K562 (cell line): ENCODE data around the gene CEP72. TPM values are rescaled to one million over a fixed set of nuclear protein-coding genes. Genes with fewer than 3 reads are reported as not detected.

ENCODE experiments used
- BRCA1 ChIP-seq, 2 experiments: fragments of 450-650 bp in 1 of 2; sonication (generic) in 1 of 2; formaldehyde crosslinking in 1 of 2; IDR thresholded peaks; 2 replicates each; pipeline versions ENCODE4 v1.5.0 to v1.6.1; 2017 to 2020; ENCODE audit warnings: mild to moderate bottlenecking in 1 of 2, missing genetic modification reagents in 1 of 2
- CREM ChIP-seq: IDR thresholded peaks from 2 replicates; pipeline ENCODE4 v1.6.1; 2014; ENCODE audit warnings: antibody characterized with exemption, low read depth
- CXXC5 ChIP-seq: fragments of 250-450 bp; sonication (Bioruptor Pico); IDR thresholded peaks from 2 replicates; pipeline ENCODE4 v1.8.0; 2022; ENCODE audit warnings: inconsistent platforms, mild to moderate bottlenecking, moderate library complexity
- EP400 ChIP-seq: fragments of 450-650 bp; IDR thresholded peaks from 2 replicates; pipeline ENCODE4 v1.6.1; 2017; ENCODE audit warnings: antibody characterized with exemption, mild to moderate bottlenecking, moderate library complexity
- ESRRA ChIP-seq: fragments of 450-650 bp; IDR thresholded peaks from 2 replicates; pipeline ENCODE4 v1.6.1; 2014; ENCODE audit warnings: low read depth, mild to moderate bottlenecking, moderate library complexity, borderline replicate concordance
- FOXK2 ChIP-seq, 2 experiments: fragments of 450-650 bp; IDR thresholded peaks in 1 of 2; conservative IDR thresholded peaks in 1 of 2; 2 replicates each; pipeline ENCODE4 v1.6.1; 2016; ENCODE audit warnings: low read depth in 2 of 2, mild to moderate bottlenecking in 1 of 2
- HDAC2 ChIP-seq: fragments of 450-650 bp; IDR thresholded peaks from 2 replicates; pipeline ENCODE4 v1.6.1; 2016; ENCODE audit warnings: mild to moderate bottlenecking
- MBD2 ChIP-seq: sonication (generic); IDR thresholded peaks from 2 replicates; pipeline ENCODE4 v1.6.1; 2016; ENCODE audit warnings: low read depth, borderline replicate concordance
- MYC ChIP-seq, 2 experiments: fragments of 250-450 bp in 1 of 2; sonication (Bioruptor Pico) in 1 of 2; IDR thresholded peaks; 2 replicates each; pipeline versions ENCODE4 v1.5.1 to v1.6.1; 2012 to 2021; ENCODE audit warnings: low read depth in 2 of 2, borderline replicate concordance in 1 of 2, improper control_type of control experiment in 1 of 2, low read length in 1 of 2, mild to moderate bottlenecking in 1 of 2, moderate library complexity in 1 of 2
- NCOA6 ChIP-seq: fragments of 450-650 bp; IDR thresholded peaks from 2 replicates; pipeline ENCODE4 v1.6.1; 2017; ENCODE audit warnings: mild to moderate bottlenecking
- NCOR1 ChIP-seq: fragments of 450-650 bp; IDR thresholded peaks from 2 replicates; pipeline ENCODE4 v1.6.1; 2016; ENCODE audit warnings: mild to moderate bottlenecking, moderate library complexity
- PHF8 ChIP-seq: fragments of 200-600 bp; sonication (generic); IDR thresholded peaks from 2 replicates; pipeline ENCODE4 v1.6.1; 2012; ENCODE audit warnings: mixed run types, mild to moderate bottlenecking, inconsistent platforms, low read length, moderate library complexity, borderline replicate concordance
- POLR2A ChIP-seq: fragments of 450-650 bp; conservative IDR thresholded peaks from 2 replicates; pipeline ENCODE4 v1.6.1; 2016
- POLR2G ChIP-seq: fragments of 200-400 bp; formaldehyde crosslinking; IDR thresholded peaks from 2 replicates; pipeline ENCODE4 v1.6.1; 2017; ENCODE audit warnings: low read depth, mild to moderate bottlenecking, antibody characterized with exemption, low read length, moderate library complexity
- RBFOX2 ChIP-seq: fragments of 200-400 bp; formaldehyde crosslinking; IDR thresholded peaks from 2 replicates; pipeline ENCODE4 v1.6.1; 2017; ENCODE audit warnings: low read depth, mild to moderate bottlenecking, low read length, moderate library complexity
- SETDB1 ChIP-seq: IDR thresholded peaks from one replicate; pipeline ENCODE4 v1.6.1; 2012; ENCODE audit warnings: low read length, control low read depth, inconsistent platforms
- SP1 ChIP-seq: sonication (generic); formaldehyde crosslinking; IDR thresholded peaks from 2 replicates; pipeline ENCODE4 v1.8.1; 2022; ENCODE audit warnings: mild to moderate bottlenecking, missing genetic modification reagents
- ZNF766 ChIP-seq: fragments of 200-800 bp; sonication (Bioruptor generic); conservative IDR thresholded peaks from 2 replicates; pipeline ENCODE4 v1.6.1; 2016; ENCODE audit warnings: missing genetic modification characterization, missing compliant biosample characterization
- polyA plus RNA-seq, 8 experiments: library from polyadenylated mRNA; depleted of rRNA in 4 of 8; stranded (reverse) in 5 of 8; unstranded in 3 of 8; fragments of >200 nt; fragmentation: Nextera tagmentation in 2 of 8; fragmentation: Illumina TruSeq in 1 of 8; extraction: Ambion mirVana in 2 of 8; extraction: Trizol in 1 of 8; gene quantifications; 2 replicates each; pipeline versions ENCODE4 v1.2.1 to v1.2.3, GENCODE V29; 2011 to 2014; ENCODE audit warnings: inconsistent platforms in 1 of 8, missing spikeins in 1 of 8
- total RNA-seq, 7 experiments: library from RNA; depleted of rRNA in 6 of 7; stranded (reverse); fragments of >200 nt in 6 of 7; fragmentation: Illumina TruSeq in 2 of 7; extraction: Trizol in 2 of 7; gene quantifications; 2 replicates each; pipeline versions ENCODE4 v1.2.1 to v1.2.3, GENCODE V29; 2011 to 2021; ENCODE audit warnings: low replicate concordance in 1 of 7
- TF ChIP-seq, protein P1 (sequence below): fragments of 450-650 bp; IDR thresholded peaks from 2 replicates; pipeline ENCODE4 v1.6.1; 2017; ENCODE audit warnings: antibody characterized with exemption
- TF ChIP-seq, protein P2 (sequence below): fragments of 200-800 bp; sonication (Bioruptor generic); IDR thresholded peaks from 2 replicates; pipeline ENCODE4 v1.6.1; 2017; ENCODE audit warnings: missing genetic modification characterization, missing compliant biosample characterization
- TF ChIP-seq, protein P3 (sequence below): sonication (generic); IDR thresholded peaks from 2 replicates; pipeline ENCODE4 v1.6.1; 2016
- TF ChIP-seq, protein P4 (sequence below): fragments of 450-650 bp; formaldehyde crosslinking; conservative IDR thresholded peaks from 2 replicates; pipeline ENCODE4 v1.4.0; 2022; ENCODE audit warnings: mild to moderate bottlenecking, missing genetic modification characterization

CEP72 gene
- total and polyA plus RNA-seq, 9 of the 15 experiments (the other 6 are each of a cell fraction or from before 2014, with no cell fraction given), result 0.89 to 38.1 (median 14.2) TPM

DNA sequence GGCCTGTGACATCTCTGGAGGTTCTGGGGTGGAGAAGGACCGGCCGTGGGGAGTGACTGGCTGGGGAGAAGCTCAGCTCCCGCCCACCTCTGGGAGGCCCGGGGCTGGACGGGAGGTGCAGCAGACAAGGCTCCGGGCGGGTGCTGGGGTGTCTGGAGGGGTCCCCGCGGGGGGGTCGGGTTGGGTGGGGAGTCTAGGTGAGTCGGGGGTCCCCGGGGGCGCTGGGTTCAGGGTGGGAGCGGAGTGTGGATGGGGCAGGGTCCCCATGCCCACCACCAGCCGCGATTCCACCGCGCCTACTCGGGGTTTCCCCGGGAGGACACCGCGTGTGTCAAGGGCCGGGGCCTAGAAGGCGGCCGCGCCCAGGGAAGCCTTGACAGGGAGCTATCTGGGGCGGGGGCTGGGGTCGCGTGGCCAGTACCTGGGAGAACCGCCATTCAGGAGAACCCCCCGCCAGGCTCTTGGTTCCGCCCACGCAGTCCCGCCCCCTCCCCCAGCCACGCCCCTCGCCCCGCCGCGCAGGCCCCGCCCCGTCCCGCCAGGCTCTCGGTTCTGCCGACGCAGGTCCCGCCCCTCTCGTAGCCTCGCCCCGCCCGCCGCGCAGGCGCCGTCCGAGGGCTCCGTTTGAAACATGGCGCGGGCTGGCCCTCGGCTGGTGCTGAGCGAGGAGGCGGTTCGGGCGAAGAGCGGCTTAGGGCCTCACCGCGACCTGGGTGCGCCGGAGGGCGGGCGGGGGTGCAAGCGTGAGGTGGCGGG lies at the start of gene CEP72 (continued):
- TF ChIP-seq MYC (IDR thresholded peaks at IDR 0.05; ENCODE audit: low read depth, low read length) (0 out of 2 replicates have a peak, but pooled peaks have one; percentile 2), MYC (CRISPR knock-in tag; IDR thresholded peaks at IDR 0.05; ENCODE audit: borderline replicate concordance, low read depth) (no peak), NCOR1 (no peak), HDAC2 (0 out of 2 replicates have a peak, but pooled peaks have one; percentile 18), RBFOX2 (peak; percentile 78), SETDB1 (no peak), MBD2 (0 out of 2 replicates have a peak, but pooled peaks have one; percentile 47), POLR2G (peak; percentile 84), POLR2A (peak; percentile 58; the same call in 1 of the 2 replicates), ZNF766 (CRISPR knock-in tag) (no peak), NCOA6 (peak; percentile 63; the same call in 1 of the 2 replicates), ESRRA (no peak), PHF8 (peak; percentile 58; the same call in 1 of the 2 replicates), CREM (0 out of 2 replicates have a peak, but pooled peaks have one; percentile 23), EP400 (peak; percentile 21; the same call in 1 of the 2 replicates), FOXK2 (conservative IDR thresholded peaks at IDR 0.05 in 1 of 2, IDR thresholded peaks at IDR 0.05 in 1 of 2; ENCODE audit: low read depth in 2 of 2) (peak in 1 of 2 experiments; percentile 77; a peak in 2 of 4 replicates), BRCA1 (IDR thresholded peaks at IDR 0.05) (no peak), BRCA1 (CRISPR knock-in tag; IDR thresholded peaks at IDR 0.05) (no peak), CXXC5 (CRISPR knock-in tag) (0 out of 2 replicates have a peak, but pooled peaks have one; percentile 6), SP1 (peak; percentile 50)
- TF ChIP-seq, protein P1, sequence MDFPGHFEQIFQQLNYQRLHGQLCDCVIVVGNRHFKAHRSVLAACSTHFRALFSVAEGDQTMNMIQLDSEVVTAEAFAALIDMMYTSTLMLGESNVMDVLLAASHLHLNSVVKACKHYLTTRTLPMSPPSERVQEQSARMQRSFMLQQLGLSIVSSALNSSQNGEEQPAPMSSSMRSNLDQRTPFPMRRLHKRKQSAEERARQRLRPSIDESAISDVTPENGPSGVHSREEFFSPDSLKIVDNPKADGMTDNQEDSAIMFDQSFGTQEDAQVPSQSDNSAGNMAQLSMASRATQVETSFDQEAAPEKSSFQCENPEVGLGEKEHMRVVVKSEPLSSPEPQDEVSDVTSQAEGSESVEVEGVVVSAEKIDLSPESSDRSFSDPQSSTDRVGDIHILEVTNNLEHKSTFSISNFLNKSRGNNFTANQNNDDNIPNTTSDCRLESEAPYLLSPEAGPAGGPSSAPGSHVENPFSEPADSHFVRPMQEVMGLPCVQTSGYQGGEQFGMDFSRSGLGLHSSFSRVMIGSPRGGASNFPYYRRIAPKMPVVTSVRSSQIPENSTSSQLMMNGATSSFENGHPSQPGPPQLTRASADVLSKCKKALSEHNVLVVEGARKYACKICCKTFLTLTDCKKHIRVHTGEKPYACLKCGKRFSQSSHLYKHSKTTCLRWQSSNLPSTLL, result no peak
- TF ChIP-seq, protein P2, sequence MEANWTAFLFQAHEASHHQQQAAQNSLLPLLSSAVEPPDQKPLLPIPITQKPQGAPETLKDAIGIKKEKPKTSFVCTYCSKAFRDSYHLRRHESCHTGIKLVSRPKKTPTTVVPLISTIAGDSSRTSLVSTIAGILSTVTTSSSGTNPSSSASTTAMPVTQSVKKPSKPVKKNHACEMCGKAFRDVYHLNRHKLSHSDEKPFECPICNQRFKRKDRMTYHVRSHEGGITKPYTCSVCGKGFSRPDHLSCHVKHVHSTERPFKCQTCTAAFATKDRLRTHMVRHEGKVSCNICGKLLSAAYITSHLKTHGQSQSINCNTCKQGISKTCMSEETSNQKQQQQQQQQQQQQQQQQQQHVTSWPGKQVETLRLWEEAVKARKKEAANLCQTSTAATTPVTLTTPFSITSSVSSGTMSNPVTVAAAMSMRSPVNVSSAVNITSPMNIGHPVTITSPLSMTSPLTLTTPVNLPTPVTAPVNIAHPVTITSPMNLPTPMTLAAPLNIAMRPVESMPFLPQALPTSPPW (CRISPR knock-in tag), result peak; percentile 80; the same call in 1 of the 2 replicates
- TF ChIP-seq, protein P3, sequence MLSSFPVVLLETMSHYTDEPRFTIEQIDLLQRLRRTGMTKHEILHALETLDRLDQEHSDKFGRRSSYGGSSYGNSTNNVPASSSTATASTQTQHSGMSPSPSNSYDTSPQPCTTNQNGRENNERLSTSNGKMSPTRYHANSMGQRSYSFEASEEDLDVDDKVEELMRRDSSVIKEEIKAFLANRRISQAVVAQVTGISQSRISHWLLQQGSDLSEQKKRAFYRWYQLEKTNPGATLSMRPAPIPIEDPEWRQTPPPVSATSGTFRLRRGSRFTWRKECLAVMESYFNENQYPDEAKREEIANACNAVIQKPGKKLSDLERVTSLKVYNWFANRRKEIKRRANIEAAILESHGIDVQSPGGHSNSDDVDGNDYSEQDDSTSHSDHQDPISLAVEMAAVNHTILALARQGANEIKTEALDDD, result no peak
- TF ChIP-seq, protein P4, sequence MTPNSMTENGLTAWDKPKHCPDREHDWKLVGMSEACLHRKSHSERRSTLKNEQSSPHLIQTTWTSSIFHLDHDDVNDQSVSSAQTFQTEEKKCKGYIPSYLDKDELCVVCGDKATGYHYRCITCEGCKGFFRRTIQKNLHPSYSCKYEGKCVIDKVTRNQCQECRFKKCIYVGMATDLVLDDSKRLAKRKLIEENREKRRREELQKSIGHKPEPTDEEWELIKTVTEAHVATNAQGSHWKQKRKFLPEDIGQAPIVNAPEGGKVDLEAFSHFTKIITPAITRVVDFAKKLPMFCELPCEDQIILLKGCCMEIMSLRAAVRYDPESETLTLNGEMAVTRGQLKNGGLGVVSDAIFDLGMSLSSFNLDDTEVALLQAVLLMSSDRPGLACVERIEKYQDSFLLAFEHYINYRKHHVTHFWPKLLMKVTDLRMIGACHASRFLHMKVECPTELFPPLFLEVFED (CRISPR knock-in tag), result no peak
